Right atrium auricular region (tissue), 2 donors: ENCODE results near the gene PATL2. TPM values are rescaled to one million over a fixed set of nuclear protein-coding genes. Genes with fewer than 3 reads are reported as not detected.

Experiments used
- DNase-seq: peaks from one replicate; pipeline ENCODE4 v3.0.0-alpha.2; 2019; ENCODE audit warnings: low spot score
- H3K27ac ChIP-seq, 2 donors: fragments of 200-600 bp; sonication (generic); 1 replicate in 1 of 2; 2 replicates in 1 of 2; pipeline ENCODE4 v1.5.1; 2016 to 2019
- H3K27me3 ChIP-seq, 2 donors: fragments of 200-600 bp; sonication (generic); one replicate each; pipeline versions ENCODE4 v1.5.1 to v1.6.0; 2017 to 2019
- H3K36me3 ChIP-seq: fragments of 200-600 bp; sonication (generic); one replicate; pipeline ENCODE4 v1.5.1; 2016
- H3K4me1 ChIP-seq, 2 donors: fragments of 200-600 bp; sonication (generic); one replicate each; pipeline versions ENCODE4 v1.5.1 to v1.6.0; 2017 to 2019
- H3K4me3 ChIP-seq, 2 donors: fragments of 200-600 bp; sonication (generic); 1 replicate in 1 of 2; 2 replicates in 1 of 2; pipeline ENCODE4 v1.5.1; 2017 to 2019; ENCODE audit warnings: mild to moderate bottlenecking in 1 of 2, moderate library complexity in 1 of 2
- H3K9me3 ChIP-seq, 2 donors: fragments of 200-600 bp; sonication (generic); one replicate each; pipeline ENCODE4 v1.5.1; 2019
- CTCF ChIP-seq, 2 donors: fragments of 200-600 bp; sonication (generic); IDR thresholded peaks; one replicate each; pipeline ENCODE4 v1.5.1; 2019; ENCODE audit warnings: antibody characterized with exemption in 2 of 2
- total RNA-seq, 2 donors: library from RNA; depleted of rRNA; stranded (reverse); fragments of >200 nt; gene quantifications; one replicate each; pipeline ENCODE4 v1.1.0, GENCODE V29; 2016

Gene PATL2
- total RNA-seq, 2 donors from 2014 or later: 0.75 to 4.5 TPM

- Histone ChIP-seq H3K4me1 (peaks cover 0 to 41% of the 10 kb centered on the region in 2 donors), H3K27ac (peak overlapping the region; percentile 63 to 100), H3K36me3 (peaks cover 46% of the 10 kb centered on the region), H3K9me3 (no peaks in the 10 kb centered on the region), H3K27me3 (no peaks in the 10 kb centered on the region), H3K4me3 (no peak overlapping the region)
- TF ChIP-seq CTCF (IDR thresholded peaks at IDR 0.05): no peak
- no peak for DNase-seq
Measured at GRCh38 chr15:44715142-44715796, 4.1 kb upstream of the PATL2 start.

- TF ChIP-seq CTCF (IDR thresholded peaks at IDR 0.05): peak in 1 of 2 donors; percentile 47
- Histone ChIP-seq H3K27me3 (no peaks in the 10 kb centered on the region), H3K4me3 (peak overlapping the region; percentile 81 to 90), H3K36me3 (peaks cover 31% of the 10 kb centered on the region), H3K9me3 (no peaks in the 10 kb centered on the region), H3K4me1 (peaks cover 0 to 41% of the 10 kb centered on the region in 2 donors), H3K27ac (peak overlapping the region; percentile 99 to 100)
- DNase-seq: no peak
Measured at GRCh38 chr15:44713006-44713966, 2.2 kb upstream of the PATL2 start.

- no peak for TF ChIP-seq CTCF (IDR thresholded peaks at IDR 0.05)
- Histone ChIP-seq H3K9me3 (no peaks in the 10 kb centered on the region), H3K36me3 (peaks cover 23% of the 10 kb centered on the region)
Measured at GRCh38 chr15:44712346-44713005, 1.4 kb upstream of the PATL2 start.

GRCh38 chr15:44711743-44712345 is 721 bp upstream of the PATL2 start:
- Histone ChIP-seq H3K27ac (peak overlapping the region; percentile 99 to 100), H3K4me1 (peaks cover 0 to 40% of the 10 kb centered on the region in 2 donors), H3K27me3 (no peaks in the 10 kb centered on the region), H3K4me3 (peak overlapping the region; percentile 81 to 90), H3K36me3 (peaks cover 17% of the 10 kb centered on the region), H3K9me3 (no peaks in the 10 kb centered on the region)
- no peak for DNase-seq
- no peak for TF ChIP-seq CTCF (IDR thresholded peaks at IDR 0.05)

More at GRCh38 chr15:44712346-44713005, 1.4 kb upstream of the PATL2 start:
- peak; percentile 84 for DNase-seq
- Histone ChIP-seq H3K4me1 (peaks cover 0 to 41% of the 10 kb centered on the region in 2 donors), H3K4me3 (peak overlapping the region; percentile 81 to 90), H3K27ac (peak overlapping the region; percentile 99 to 100), H3K27me3 (no peaks in the 10 kb centered on the region)
